Measurements from ENCODE around the gene BCL2L11. TPM values are rescaled to one million over a fixed set of nuclear protein-coding genes. Genes with fewer than 3 reads are reported as not detected.

The BCL2L11 gene
- total and polyA plus RNA-seq, 2 donors: 9.7 to 47.6 TPM

DNA sequence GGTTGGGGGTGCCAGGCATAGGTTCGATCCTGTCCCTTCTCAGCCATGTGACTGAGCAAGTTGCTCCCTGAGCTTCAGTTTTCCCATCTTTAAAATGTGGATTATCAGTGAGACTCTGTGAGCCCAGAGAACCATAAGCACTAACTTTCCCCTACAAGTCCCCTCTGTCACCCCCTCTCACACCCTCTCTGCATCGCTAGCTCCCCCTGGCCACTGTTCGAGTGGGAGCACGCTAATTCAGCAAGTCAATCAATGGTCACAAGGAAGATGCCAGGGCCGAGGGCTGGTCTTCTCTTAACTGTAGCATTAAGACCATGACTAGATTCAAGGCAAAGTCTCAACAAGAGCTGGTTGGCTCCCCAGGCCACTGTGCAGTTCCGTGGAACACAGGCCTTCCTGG, 66.2 kb downstream of the BCL2L11 start:
- H3K27me3 ChIP-seq (ENCODE audit: control insufficient read depth in 2 of 2, insufficient read depth in 1 of 2, low read length in 1 of 2): peaks cover 0 to 2% of the 10 kb centered on the region in 2 donors
- H3K4me1 ChIP-seq (ENCODE audit: control insufficient read depth in 2 of 2, insufficient read depth in 2 of 2, low read length in 2 of 2): no peaks in the 10 kb centered on the region
- no peaks in the 10 kb centered on the region for H3K36me3 ChIP-seq (ENCODE audit: control insufficient read depth in 2 of 2, insufficient read depth in 2 of 2, low read length in 1 of 2)
- H3K27ac ChIP-seq (ENCODE audit: low read depth in 1 of 2, low read length in 1 of 2): no peak overlapping the region
- no peak overlapping the region for H3K4me3 ChIP-seq (ENCODE audit: low read length in 2 of 2)
- H3K9me3 ChIP-seq (ENCODE audit: control insufficient read depth in 2 of 2, insufficient read depth in 1 of 2, low read length in 1 of 2): no peaks in the 10 kb centered on the region
- no peak for DNase-seq (ENCODE audit: low read depth in 6 of 9, low spot score in 9 of 9)
- 90% methylated on average over 6 of the region's 6 CpGs for WGBS

DNA sequence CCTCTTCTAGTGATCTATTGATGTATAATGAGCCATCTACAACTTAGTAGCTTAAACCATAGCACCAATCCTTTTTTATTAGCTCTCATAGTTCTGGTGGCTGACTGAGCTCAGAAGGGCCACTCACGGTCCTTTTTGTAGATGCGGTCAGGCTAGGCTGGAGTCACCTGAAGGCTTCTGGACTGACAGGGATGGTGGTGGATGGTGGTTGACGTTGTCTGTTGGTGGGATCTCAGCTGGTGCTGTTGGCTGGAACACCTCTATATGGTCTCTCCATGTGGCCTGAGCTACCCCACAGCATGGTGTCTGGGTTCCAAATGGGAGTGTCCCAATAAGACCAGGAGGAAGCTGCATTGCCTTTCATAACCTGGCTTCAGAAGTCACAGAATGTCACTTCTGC, 68.0 kb downstream of the BCL2L11 start:
- peaks cover 0 to 2% of the 10 kb centered on the region in 2 donors for H3K27me3 ChIP-seq (ENCODE audit: control insufficient read depth in 2 of 2, insufficient read depth in 1 of 2, low read length in 1 of 2)
- no peaks in the 10 kb centered on the region for H3K36me3 ChIP-seq (ENCODE audit: control insufficient read depth in 2 of 2, insufficient read depth in 2 of 2, low read length in 1 of 2)
- no peak for DNase-seq (ENCODE audit: low read depth in 6 of 9, low spot score in 9 of 9)
- 95% methylated on average over 3 of the region's 3 CpGs for WGBS
- H3K4me3 ChIP-seq (ENCODE audit: low read length in 2 of 2): no peak overlapping the region
- no peaks in the 10 kb centered on the region for H3K4me1 ChIP-seq (ENCODE audit: control insufficient read depth in 2 of 2, insufficient read depth in 2 of 2, low read length in 2 of 2)
- H3K27ac ChIP-seq (ENCODE audit: low read depth in 1 of 2, low read length in 1 of 2): no peak overlapping the region
- no peaks in the 10 kb centered on the region for H3K9me3 ChIP-seq (ENCODE audit: control insufficient read depth in 2 of 2, insufficient read depth in 1 of 2, low read length in 1 of 2)

DNA sequence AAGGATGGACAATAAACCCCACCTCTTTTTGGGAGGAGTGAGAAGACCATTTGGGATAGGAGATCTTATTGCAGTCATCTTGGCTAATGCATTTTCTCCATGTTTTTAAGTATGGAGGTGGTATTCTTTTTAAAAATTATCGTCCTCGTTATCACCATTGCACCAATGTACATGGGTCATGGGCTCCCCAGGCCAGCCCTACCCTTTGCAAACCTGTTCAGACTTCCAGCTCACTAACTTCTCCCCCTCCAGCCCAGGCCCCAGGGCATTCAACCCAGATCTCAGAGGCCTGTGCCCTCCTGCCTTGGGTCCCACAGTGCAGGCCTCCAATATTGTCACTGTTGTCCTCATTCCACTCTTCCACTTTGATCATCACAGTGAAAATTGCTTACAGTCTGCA, 68.4 kb downstream of the BCL2L11 start:
- whole genome bisulfite sequencing: 80% methylated on average over 2 of the region's 2 CpGs
- Histone ChIP-seq H3K4me3 (ENCODE audit: low read length in 2 of 2) (no peak overlapping the region), H3K27me3 (ENCODE audit: control insufficient read depth in 2 of 2, insufficient read depth in 1 of 2, low read length in 1 of 2) (peaks cover 0 to 2% of the 10 kb centered on the region in 2 donors), H3K9me3 (ENCODE audit: control insufficient read depth in 2 of 2, insufficient read depth in 1 of 2, low read length in 1 of 2) (no peaks in the 10 kb centered on the region), H3K4me1 (ENCODE audit: control insufficient read depth in 2 of 2, insufficient read depth in 2 of 2, low read length in 2 of 2) (no peaks in the 10 kb centered on the region), H3K36me3 (ENCODE audit: control insufficient read depth in 2 of 2, insufficient read depth in 2 of 2, low read length in 1 of 2) (no peaks in the 10 kb centered on the region), H3K27ac (ENCODE audit: low read depth in 1 of 2, low read length in 1 of 2) (no peak overlapping the region)
- no peak for DNase-seq (ENCODE audit: low read depth in 6 of 9, low spot score in 9 of 9)

DNA sequence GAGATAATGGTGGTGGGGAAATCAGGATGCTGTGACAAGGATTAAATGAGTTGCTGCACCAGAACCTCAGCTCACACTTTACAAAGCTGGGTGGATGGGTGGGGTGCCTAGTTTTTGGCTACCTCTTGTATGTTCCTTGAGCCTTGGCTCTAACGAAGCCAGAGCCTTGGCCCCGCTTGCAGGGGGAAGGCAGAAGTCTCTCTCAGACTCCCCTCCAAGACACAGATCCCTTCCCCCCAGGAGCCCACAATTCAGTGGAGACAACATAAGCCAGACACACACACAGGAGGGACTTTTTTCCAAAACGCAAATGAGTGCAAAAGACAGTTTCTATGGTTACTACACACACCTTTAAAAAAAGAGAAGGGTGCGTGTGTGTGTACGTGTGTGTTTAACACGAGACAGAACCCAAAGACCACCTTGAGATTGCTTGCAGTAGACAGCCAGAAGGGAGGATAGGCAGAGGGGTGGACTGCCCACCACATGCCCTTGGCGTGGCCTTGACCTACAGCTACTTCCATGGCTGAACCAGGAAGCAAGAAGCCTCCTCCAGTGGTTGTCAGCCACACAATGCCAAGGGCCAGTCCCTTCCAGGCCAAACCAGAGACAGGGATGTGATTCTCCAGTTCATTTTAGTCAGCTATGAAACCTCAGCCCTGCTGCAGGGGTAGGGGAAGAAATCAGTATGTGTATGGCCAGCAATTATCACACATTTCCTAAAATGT, 70.3 kb downstream of the BCL2L11 start:
- Histone ChIP-seq H3K36me3 (ENCODE audit: control insufficient read depth in 2 of 2, insufficient read depth in 2 of 2, low read length in 1 of 2) (no peaks in the 10 kb centered on the region), H3K27me3 (ENCODE audit: control insufficient read depth in 2 of 2, insufficient read depth in 1 of 2, low read length in 1 of 2) (no peaks in the 10 kb centered on the region), H3K4me1 (ENCODE audit: control insufficient read depth in 2 of 2, insufficient read depth in 2 of 2, low read length in 2 of 2) (no peaks in the 10 kb centered on the region), H3K4me3 (ENCODE audit: low read length in 2 of 2) (no peak overlapping the region), H3K27ac (ENCODE audit: low read depth in 1 of 2, low read length in 1 of 2) (no peak overlapping the region), H3K9me3 (ENCODE audit: control insufficient read depth in 2 of 2, insufficient read depth in 1 of 2, low read length in 1 of 2) (no peaks in the 10 kb centered on the region)
- no peak for DNase-seq (ENCODE audit: low read depth in 6 of 9, low spot score in 9 of 9)
- WGBS: 97% methylated on average over 7 of the region's 7 CpGs

DNA sequence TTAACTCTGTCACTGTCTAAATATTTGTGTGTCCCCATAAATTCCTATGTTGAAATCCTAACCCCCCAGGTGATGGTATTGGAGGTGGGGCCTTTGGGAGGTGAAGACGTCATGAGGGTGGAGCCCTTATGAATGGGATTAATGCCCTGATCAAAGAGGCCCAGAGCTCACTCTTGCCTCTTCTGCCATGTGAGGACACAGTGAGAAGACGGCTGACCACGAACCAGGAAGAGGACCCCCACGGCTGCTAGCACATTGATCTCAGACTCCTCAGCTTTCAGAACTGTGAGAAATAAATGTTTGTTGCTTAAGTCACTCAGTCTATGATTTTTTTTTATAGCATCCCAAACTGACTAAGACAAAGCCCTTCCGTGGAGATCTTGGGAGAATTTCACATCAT, 71.2 kb downstream of the BCL2L11 start:
- no peak for DNase-seq (ENCODE audit: low read depth in 6 of 9, low spot score in 9 of 9)
- no peak overlapping the region for H3K27ac ChIP-seq (ENCODE audit: low read depth in 1 of 2, low read length in 1 of 2)
- no peaks in the 10 kb centered on the region for H3K4me1 ChIP-seq (ENCODE audit: control insufficient read depth in 2 of 2, insufficient read depth in 2 of 2, low read length in 2 of 2)
- H3K4me3 ChIP-seq (ENCODE audit: low read length in 2 of 2): no peak overlapping the region
- 57% methylated on average over 5 of the region's 5 CpGs for WGBS
- H3K36me3 ChIP-seq (ENCODE audit: control insufficient read depth in 2 of 2, insufficient read depth in 2 of 2, low read length in 1 of 2): no peaks in the 10 kb centered on the region
- no peaks in the 10 kb centered on the region for H3K27me3 ChIP-seq (ENCODE audit: control insufficient read depth in 2 of 2, insufficient read depth in 1 of 2, low read length in 1 of 2)
- no peaks in the 10 kb centered on the region for H3K9me3 ChIP-seq (ENCODE audit: control insufficient read depth in 2 of 2, insufficient read depth in 1 of 2, low read length in 1 of 2)

DNA sequence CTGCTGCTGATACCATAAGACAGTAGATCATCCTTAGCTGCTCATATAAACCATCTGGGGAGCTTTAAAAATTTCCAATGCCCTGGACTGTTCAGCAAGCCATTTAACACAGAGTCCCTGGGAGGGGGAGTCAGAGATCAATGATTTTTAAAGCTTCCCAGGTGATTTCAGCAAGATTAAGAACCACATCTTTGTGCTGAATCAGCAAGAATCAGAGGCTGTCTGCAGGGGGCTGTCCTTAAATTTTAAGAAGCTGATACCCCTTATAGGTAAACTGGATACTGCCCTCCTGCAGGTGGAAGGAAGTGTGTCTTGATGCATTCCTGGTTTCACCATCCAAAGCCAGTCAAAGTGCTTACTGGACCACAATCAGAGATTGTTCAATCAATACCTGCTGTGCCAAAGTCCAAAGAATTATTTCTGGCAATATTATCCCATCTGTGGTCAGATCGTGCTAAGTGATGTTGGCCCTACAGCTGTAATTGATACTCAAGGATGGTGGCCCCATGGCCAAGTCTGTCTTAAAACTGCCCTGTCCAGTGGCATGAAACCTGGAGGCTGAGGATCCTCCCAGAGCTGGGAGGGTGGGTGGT, 72.2 kb downstream of the BCL2L11 start:
- H3K9me3 ChIP-seq (ENCODE audit: control insufficient read depth in 2 of 2, insufficient read depth in 1 of 2, low read length in 1 of 2): no peaks in the 10 kb centered on the region
- no peaks in the 10 kb centered on the region for H3K27me3 ChIP-seq (ENCODE audit: control insufficient read depth in 2 of 2, insufficient read depth in 1 of 2, low read length in 1 of 2)
- no peak overlapping the region for H3K27ac ChIP-seq (ENCODE audit: low read depth in 1 of 2, low read length in 1 of 2)
- DNase-seq (ENCODE audit: low read depth in 6 of 9, low spot score in 9 of 9): no peak
- WGBS: 56% methylated on average over 1 of the region's 1 CpG
- H3K4me1 ChIP-seq (ENCODE audit: control insufficient read depth in 2 of 2, insufficient read depth in 2 of 2, low read length in 2 of 2): no peaks in the 10 kb centered on the region
- no peak overlapping the region for H3K4me3 ChIP-seq (ENCODE audit: low read length in 2 of 2)
- no peaks in the 10 kb centered on the region for H3K36me3 ChIP-seq (ENCODE audit: control insufficient read depth in 2 of 2, insufficient read depth in 2 of 2, low read length in 1 of 2)

DNA sequence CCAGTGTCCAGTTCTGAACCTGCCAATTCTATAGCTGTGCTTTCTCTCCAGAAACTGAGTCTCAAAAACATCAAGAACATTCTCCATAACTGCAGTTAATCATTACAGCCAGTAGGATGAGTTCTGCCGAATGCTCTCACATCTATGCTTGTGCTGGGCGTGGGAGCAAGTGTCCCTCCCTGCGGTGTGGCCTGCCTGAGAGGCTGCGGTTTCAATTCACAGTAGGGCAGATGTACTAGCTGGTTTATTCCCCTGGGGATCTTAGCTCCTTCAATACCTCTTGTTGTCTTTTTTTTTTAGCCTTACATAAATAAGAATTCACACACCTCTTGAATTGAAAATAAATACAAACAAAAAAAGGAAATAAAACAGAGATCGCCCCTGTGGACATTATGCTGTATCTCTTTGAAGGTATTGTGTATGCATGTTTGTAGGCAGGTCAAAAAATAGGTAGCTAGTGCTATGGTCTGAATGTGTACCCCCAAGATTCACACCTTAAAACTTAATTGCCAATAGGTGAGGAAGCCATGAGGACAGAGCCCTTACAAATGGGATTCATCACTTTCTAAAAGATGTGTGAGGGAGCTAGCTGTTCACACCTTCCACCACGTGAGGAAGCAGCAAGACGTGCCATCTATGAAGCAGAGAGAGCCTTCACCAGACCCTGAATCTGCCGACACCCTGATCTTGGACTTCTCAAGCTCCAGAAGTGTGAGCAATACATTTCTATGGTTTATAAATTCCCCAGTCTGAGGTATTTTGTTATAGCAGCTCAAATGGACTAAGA, 74.3 kb downstream of the BCL2L11 start:
- Histone ChIP-seq H3K27ac (ENCODE audit: low read depth in 1 of 2, low read length in 1 of 2) (no peak overlapping the region), H3K9me3 (ENCODE audit: control insufficient read depth in 2 of 2, insufficient read depth in 1 of 2, low read length in 1 of 2) (no peaks in the 10 kb centered on the region), H3K4me3 (ENCODE audit: low read length in 2 of 2) (no peak overlapping the region), H3K27me3 (ENCODE audit: control insufficient read depth in 2 of 2, insufficient read depth in 1 of 2, low read length in 1 of 2) (no peaks in the 10 kb centered on the region), H3K36me3 (ENCODE audit: control insufficient read depth in 2 of 2, insufficient read depth in 2 of 2, low read length in 1 of 2) (no peaks in the 10 kb centered on the region), H3K4me1 (ENCODE audit: control insufficient read depth in 2 of 2, insufficient read depth in 2 of 2, low read length in 2 of 2) (no peaks in the 10 kb centered on the region)
- no peak for DNase-seq (ENCODE audit: low read depth in 6 of 9, low spot score in 9 of 9)
- WGBS: 96% methylated on average over 8 of the region's 8 CpGs

DNA sequence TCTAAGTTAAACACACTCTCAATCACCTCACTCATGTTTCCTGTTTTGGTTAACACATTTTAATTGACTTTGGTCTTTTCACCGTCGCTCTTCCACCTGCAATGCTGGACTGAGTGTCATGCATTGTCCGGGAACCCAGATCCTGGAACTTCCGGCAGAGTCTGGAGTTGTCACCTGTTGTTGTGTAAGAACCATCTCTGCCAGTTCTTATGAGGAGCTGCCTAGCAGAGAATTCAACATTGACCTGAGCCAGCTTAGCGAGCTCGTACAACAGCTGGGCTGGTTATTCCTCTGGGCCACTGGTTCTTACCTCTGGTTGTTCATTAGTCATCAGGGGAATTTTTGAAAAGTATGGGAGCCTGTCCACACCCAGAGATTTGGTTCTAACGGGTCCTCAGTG, 75.7 kb downstream of the BCL2L11 start:
- no peaks in the 10 kb centered on the region for H3K9me3 ChIP-seq (ENCODE audit: control insufficient read depth in 2 of 2, insufficient read depth in 1 of 2, low read length in 1 of 2)
- no peak for DNase-seq (ENCODE audit: low read depth in 6 of 9, low spot score in 9 of 9)
- H3K27ac ChIP-seq (ENCODE audit: low read depth in 1 of 2, low read length in 1 of 2): no peak overlapping the region
- H3K27me3 ChIP-seq (ENCODE audit: control insufficient read depth in 2 of 2, insufficient read depth in 1 of 2, low read length in 1 of 2): no peaks in the 10 kb centered on the region
- H3K4me3 ChIP-seq (ENCODE audit: low read length in 2 of 2): no peak overlapping the region
- H3K36me3 ChIP-seq (ENCODE audit: control insufficient read depth in 2 of 2, insufficient read depth in 2 of 2, low read length in 1 of 2): no peaks in the 10 kb centered on the region
- 94% methylated on average over 7 of the region's 7 CpGs for WGBS
- no peaks in the 10 kb centered on the region for H3K4me1 ChIP-seq (ENCODE audit: control insufficient read depth in 2 of 2, insufficient read depth in 2 of 2, low read length in 2 of 2)

DNA sequence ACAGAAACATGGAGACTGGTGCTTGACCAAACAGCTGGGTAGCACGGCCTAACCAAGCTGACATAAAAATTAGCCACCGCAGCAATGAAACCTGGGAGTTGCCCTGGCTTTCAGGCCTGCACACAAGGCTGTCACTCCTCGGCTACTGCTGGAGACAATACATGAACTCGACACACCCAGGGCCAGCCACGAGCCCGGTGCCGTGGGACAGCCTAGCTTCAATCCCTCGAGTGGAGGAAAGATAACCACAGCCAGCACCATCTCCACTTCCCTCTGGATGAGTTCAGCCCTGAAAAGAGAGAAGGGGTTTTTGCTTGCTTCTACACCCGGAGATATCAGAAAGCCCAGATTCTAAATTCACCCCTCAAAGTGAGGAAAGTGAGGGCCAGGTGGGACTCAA, 78.0 kb downstream of the BCL2L11 start:
- Histone ChIP-seq H3K27me3 (ENCODE audit: control insufficient read depth in 2 of 2, insufficient read depth in 1 of 2, low read length in 1 of 2) (no peaks in the 10 kb centered on the region), H3K4me1 (ENCODE audit: control insufficient read depth in 2 of 2, insufficient read depth in 2 of 2, low read length in 2 of 2) (no peaks in the 10 kb centered on the region), H3K4me3 (ENCODE audit: low read length in 2 of 2) (no peak overlapping the region), H3K27ac (ENCODE audit: low read depth in 1 of 2, low read length in 1 of 2) (no peak overlapping the region), H3K36me3 (ENCODE audit: control insufficient read depth in 2 of 2, insufficient read depth in 2 of 2, low read length in 1 of 2) (no peaks in the 10 kb centered on the region), H3K9me3 (ENCODE audit: control insufficient read depth in 2 of 2, insufficient read depth in 1 of 2, low read length in 1 of 2) (no peaks in the 10 kb centered on the region)
- 92% methylated on average over 9 of the region's 9 CpGs for WGBS
- DNase-seq (ENCODE audit: low read depth in 6 of 9, low spot score in 9 of 9): no peak
